Upper lobe of right lung (tissue), 1 donor: Measurements from ENCODE around the gene NDUFA8. TPM values are rescaled to one million over a fixed set of nuclear protein-coding genes. Genes with fewer than 3 reads are reported as not detected.
"Not testable (repeated sequence)": the region's sequence is repeated elsewhere in the genome, so short reads cannot be mapped to it uniquely, and the experiment has no call there.

Experiments
- ATAC-seq: fragments of 200-7000 bp; cut with Tn5 transposase; one replicate; pipeline ENCODE4 v1.9.1; 2020; ENCODE audit warnings: mild to moderate bottlenecking, moderate library complexity
- DNase-seq: peaks from one replicate; pipeline ENCODE4 v3.0.0-alpha.2; 2020
- H3K27ac ChIP-seq: fragments of 200-600 bp; one replicate; pipeline ENCODE4 v1.8.0; 2022
- H3K27me3 ChIP-seq: fragments of 200-600 bp; one replicate; pipeline ENCODE4 v1.8.0; 2022; ENCODE audit warnings: mild to moderate bottlenecking
- H3K36me3 ChIP-seq: fragments of 200-600 bp; one replicate; pipeline ENCODE4 v1.8.0; 2022
- H3K4me1 ChIP-seq: fragments of 200-600 bp; one replicate; pipeline ENCODE4 v1.8.0; 2022
- H3K4me3 ChIP-seq: fragments of 200-600 bp; one replicate; pipeline ENCODE4 v1.8.0; 2022; ENCODE audit warnings: mild to moderate bottlenecking
- H3K9me3 ChIP-seq: fragments of 200-600 bp; one replicate; pipeline ENCODE4 v1.8.0; 2022
- intact Hi-C: fragments of 100-400 bp; cut with DNase I; formaldehyde crosslinking; loops from one replicate; pipeline ENCODE4 v1.11.0; 2022
- total RNA-seq: library from RNA; stranded (reverse); fragmentation: NEBNext Ultra II Directional; extraction: Animal tissue kit (Norgen Biotek cat#: 25700); gene quantifications from one replicate; pipeline ENCODE4 v1.2.1, GENCODE V29; 2021
- TF ChIP-seq, protein P1 (sequence below): fragments of 200-600 bp; IDR thresholded peaks from one replicate; pipeline ENCODE4 v1.8.0; 2022; ENCODE audit warnings: antibody characterized with exemption
- donor health status: DM: no; HTN: yes; CAD: no; lungs with severe emphysema.

NDUFA8 gene
- total RNA-seq, 1 donor from 2014 or later = 41.5 TPM

DNA sequence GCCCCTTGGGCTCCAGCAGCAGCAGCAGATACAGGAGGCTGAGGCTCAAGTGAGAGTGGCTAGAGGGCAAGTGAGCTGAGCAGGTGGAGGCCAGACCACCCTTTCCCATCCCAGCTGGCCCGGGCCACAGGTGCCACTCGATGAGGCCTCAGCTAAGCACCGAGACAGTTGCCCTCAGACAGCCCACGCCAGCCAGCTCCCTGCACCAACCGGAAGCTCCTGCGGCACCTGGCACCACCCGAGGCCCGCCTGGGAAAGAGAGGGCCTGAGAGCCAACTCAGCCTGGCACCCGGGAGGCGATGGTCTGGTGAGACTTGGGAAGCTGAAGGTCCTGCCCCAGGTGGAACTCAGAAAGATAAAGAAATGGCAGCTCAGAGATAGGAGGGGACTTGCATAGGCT is 38.2 kb downstream of the NDUFA8 start:
- H3K9me3 ChIP-seq = no peaks in the 10 kb centered on the region
- H3K27me3 ChIP-seq = peaks cover 11% of the 10 kb centered on the region
- ATAC-seq (no peak), DNase-seq (no peak)
- TF ChIP-seq, protein P1, sequence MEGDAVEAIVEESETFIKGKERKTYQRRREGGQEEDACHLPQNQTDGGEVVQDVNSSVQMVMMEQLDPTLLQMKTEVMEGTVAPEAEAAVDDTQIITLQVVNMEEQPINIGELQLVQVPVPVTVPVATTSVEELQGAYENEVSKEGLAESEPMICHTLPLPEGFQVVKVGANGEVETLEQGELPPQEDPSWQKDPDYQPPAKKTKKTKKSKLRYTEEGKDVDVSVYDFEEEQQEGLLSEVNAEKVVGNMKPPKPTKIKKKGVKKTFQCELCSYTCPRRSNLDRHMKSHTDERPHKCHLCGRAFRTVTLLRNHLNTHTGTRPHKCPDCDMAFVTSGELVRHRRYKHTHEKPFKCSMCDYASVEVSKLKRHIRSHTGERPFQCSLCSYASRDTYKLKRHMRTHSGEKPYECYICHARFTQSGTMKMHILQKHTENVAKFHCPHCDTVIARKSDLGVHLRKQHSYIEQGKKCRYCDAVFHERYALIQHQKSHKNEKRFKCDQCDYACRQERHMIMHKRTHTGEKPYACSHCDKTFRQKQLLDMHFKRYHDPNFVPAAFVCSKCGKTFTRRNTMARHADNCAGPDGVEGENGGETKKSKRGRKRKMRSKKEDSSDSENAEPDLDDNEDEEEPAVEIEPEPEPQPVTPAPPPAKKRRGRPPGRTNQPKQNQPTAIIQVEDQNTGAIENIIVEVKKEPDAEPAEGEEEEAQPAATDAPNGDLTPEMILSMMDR = no peak
- peaks cover 12% of the 10 kb centered on the region for H3K4me1 ChIP-seq
- H3K27ac ChIP-seq = no peak overlapping the region
- H3K4me3 ChIP-seq = no peak overlapping the region
- intact Hi-C loops = no loop called here
- no peaks in the 10 kb centered on the region for H3K36me3 ChIP-seq

DNA sequence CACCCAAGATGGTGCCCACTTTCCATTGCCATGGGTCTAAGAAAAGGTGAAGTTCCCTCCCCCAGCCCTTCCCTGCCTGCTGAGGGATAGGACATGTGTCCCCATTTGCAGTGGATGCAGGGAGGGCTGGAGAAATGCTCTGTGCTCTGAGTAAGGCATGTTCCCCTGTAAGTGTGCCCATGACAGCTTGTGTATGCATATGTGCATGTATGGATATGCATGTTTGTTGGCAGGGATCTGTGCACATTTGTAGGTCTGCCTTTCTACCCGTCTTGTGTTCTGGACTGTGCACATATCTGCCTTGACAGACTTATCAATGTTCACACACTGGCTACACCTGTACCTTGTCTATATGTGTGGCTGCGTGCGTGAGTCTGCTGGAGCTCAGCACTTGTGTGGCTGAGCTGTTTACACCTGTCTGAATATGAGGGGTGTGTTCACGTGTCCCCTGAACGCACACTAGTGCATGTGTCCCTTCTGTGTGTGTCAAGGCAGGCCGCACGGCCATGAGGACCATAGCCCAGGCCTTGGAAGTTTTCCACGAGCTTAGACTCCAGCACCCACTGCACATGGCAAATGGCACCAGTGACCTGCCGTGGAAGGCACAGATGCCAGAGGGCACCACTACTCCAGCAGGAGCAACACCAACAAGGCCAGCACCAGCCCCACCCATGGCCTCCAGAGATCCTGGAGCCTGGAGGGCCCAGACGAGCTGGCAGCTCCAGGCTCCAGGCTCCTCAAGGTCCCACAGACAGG is 39.1 kb downstream of the NDUFA8 start:
- TF ChIP-seq, protein P1 = no peak
- Histone ChIP-seq H3K36me3 (no peaks in the 10 kb centered on the region), H3K27me3 (peaks cover 2% of the 10 kb centered on the region), H3K9me3 (no peaks in the 10 kb centered on the region), H3K4me3 (no peak overlapping the region), H3K4me1 (peaks cover 3% of the 10 kb centered on the region), H3K27ac (no peak overlapping the region)
- intact Hi-C loops = no loop called here
- ATAC-seq (no peak), DNase-seq (no peak)

DNA sequence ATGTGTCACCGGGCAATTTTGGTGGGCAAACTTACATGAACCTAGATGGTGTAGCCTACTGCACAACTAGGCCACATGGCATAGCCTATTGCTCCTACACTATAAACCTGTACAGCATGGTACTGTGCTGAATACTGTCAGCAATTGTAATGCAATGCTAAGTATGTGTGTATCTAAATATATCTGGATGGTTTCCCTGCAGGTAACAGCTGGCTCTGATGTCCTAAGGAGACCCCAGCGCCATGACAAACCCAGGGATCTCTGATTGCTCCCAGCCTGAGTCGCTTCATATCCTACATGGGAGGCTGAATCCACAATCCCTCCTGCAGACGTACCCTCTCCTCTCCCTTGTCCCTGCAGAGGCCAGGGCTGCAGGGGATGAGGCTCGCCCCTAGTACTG is 39.9 kb downstream of the NDUFA8 start:
- Histone ChIP-seq H3K4me1 (no peaks in the 10 kb centered on the region), H3K9me3 (no peaks in the 10 kb centered on the region), H3K27ac (no peak overlapping the region), H3K27me3 (no peaks in the 10 kb centered on the region), H3K36me3 (no peaks in the 10 kb centered on the region), H3K4me3 (no peak overlapping the region)
- intact Hi-C loops = no loop called here
- TF ChIP-seq, protein P1 = no peak
- ATAC-seq (no peak), DNase-seq (no peak)

DNA sequence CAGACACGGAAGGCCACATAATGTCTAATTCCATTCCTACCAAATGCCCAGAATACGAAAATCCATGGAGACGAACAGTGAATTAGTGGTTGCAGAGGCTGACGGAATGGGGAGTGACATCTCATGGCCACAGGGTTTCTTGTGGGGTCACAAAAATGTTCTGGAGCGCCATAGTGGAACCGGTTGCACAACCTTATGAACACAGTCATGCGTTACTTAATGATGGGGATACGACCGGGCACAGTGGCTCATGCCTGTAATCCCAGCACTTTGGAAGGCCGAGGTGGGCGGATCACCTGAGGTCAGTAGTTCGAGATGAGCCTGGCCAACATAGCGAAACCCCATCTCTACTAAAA is 40.4 kb downstream of the NDUFA8 start:
- DNase-seq (no peak), ATAC-seq (no peak)
- Histone ChIP-seq H3K36me3 (no peaks in the 10 kb centered on the region), H3K27ac (no peak overlapping the region), H3K4me1 (no peaks in the 10 kb centered on the region), H3K9me3 (no peaks in the 10 kb centered on the region), H3K4me3 (no peak overlapping the region), H3K27me3 (no peaks in the 10 kb centered on the region)
- intact Hi-C loops = no loop called here
- TF ChIP-seq, protein P1 = no peak

DNA sequence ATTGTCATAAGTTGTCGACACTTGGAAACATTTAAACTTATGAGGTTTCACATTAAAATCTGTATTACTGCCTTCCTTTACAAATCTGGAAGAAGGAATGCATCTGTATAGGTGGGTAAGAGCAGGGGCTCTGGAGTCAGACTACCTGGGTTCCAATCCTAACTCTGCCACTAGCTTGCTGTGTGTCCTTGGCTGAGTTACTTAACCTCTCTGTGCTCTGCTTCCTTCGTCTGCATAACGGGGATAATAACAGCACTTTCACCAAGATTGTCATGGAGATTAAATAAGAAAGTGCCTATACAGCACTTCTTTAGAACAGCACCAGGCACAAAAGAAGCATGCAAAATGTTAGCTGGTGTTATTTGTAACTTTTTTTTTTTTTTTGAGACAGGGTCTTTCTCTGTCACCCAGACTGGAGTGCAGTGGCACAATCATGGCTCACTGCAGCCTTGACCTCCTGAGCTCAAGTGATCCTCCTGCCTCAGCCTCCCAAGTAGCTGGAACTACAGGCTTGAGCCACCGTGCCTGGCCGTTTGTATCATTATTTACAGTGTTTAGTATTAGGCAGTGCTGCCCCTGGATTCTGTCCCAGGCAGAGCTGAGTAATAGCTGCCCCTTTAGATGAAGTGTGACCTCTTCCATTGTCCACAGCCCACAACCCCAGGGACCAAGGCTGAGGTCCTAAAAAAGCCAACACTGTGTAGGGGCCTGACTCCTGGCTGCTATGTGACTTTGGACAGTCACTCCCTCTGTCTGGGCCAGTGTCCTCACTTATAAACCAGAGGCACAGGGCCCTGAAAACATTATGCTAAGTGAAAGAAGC is 41.0 kb downstream of the NDUFA8 start:
- DNase-seq (no peak), ATAC-seq (no peak)
- intact Hi-C loops = no loop called here
- Histone ChIP-seq H3K27ac (no peak overlapping the region), H3K27me3 (no peaks in the 10 kb centered on the region), H3K4me1 (no peaks in the 10 kb centered on the region), H3K4me3 (no peak overlapping the region), H3K36me3 (no peaks in the 10 kb centered on the region), H3K9me3 (no peaks in the 10 kb centered on the region)
- TF ChIP-seq, protein P1 = no peak

DNA sequence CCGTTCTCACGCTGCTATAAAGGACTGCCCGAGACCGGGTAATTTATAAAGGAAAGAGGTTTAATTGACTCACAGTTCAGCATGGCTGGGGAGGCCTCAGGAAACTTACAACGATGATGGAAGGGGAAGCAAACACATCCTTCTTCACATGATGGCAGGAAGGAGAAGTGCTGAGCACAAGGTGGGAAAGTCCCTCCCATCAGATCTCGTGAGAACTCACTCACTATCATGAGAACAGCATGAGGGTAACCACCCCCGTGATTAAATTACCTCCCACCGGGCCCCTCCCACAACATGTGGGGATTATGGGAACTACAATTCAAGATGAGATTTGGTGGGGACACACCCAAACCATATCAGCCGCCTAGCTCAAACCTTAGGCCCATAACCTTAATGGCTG is 42.3 kb downstream of the NDUFA8 start:
- H3K36me3 ChIP-seq, H3K27me3 ChIP-seq, intact Hi-C loops, H3K9me3 ChIP-seq, H3K4me3 ChIP-seq, DNase-seq, H3K4me1 ChIP-seq, ATAC-seq, H3K27ac ChIP-seq: not testable (repeated sequence)
